HG02981 (cell line): ENCODE results near the gene CD300LF.

Experiments used
- ATAC-seq: cut with Tn5 transposase; IDR thresholded peaks from one replicate; pipeline ENCODE4 v1.9.1; 2021; ENCODE audit warnings: mild to moderate bottlenecking, moderate library complexity; ENCODE audit not compliant: unreplicated experiment

Gene CD300LF

GRCh38 chr17:74730491-74731346 lies 18.0 kb upstream of the CD300LF start:
- no peak for ATAC-seq

DNA sequence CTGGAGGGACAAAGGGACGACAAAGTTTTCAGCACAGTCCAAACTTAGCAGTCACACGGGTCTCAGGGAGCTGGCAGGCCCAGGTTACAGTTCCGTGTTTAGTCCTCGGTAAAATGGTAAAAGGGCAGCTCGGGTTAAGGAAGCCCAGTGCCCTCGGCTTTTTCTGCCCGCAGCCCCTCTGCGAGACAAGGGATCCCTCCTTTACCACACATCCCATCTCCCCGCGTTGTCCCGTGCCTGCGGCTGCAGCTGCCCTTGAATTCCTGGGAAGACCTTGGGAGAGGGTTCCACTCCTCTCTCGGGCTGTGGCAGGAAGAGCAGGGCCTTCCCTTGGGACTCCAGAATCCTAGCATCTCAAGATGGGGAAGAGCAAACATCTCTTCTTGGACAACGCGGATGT lies 17.1 kb upstream of the CD300LF start:
- no peak for ATAC-seq

- ATAC-seq: no peak
These were observed 16.6 kb upstream of the CD300LF start for GRCh38 chr17:74729368-74729767.

DNA sequence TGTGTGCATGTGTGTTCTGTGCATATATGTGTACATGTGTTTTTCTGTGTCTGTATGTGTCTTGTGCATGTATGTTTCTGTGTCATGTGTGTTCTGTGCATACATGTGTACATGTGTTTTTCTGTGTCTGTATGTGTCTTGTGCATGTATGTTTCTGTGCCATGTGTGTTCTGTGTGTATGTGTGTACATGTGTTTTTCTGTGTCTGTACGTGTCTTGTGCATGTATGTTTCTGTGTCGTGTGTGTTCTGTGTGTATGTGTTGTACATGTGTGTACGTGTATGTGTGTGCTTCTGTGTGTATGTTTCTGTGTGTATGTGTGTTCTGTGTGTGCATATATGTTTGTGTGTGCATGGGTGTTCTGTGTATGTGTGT lies 16.0 kb upstream of the CD300LF start:
- ATAC-seq: no peak

DNA sequence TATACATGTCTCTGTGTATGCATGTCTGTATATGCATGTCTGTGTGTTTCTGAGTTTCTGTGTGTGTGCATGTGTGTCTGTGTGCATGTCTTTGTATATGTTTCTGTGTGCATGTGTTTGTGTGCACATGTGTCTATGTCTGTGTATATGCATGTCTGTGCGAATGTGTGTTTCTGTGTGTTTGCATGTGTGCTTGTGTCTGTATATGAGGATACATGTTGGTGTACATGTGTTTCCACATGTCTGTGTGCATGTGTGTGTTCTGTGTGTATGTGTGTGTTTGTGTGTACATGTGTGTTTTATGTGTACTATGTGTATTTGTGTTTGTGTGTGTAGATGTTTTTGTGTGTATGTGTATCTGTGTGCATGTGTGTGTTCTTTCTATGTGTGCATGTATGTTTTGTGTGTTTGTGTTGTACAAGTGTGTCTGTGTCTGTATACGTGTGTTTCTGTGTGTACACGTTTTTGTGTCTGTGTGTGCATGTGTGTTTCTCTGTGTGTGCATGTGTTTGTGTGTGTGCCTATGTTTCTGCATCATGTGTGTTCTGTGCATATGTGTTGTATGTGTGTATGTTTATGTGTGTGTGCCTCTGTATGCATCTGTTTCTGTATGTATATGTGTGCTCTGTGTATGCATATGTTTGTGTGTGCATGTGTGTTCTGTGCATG lies 15.4 kb upstream of the CD300LF start:
- no peak for ATAC-seq

DNA sequence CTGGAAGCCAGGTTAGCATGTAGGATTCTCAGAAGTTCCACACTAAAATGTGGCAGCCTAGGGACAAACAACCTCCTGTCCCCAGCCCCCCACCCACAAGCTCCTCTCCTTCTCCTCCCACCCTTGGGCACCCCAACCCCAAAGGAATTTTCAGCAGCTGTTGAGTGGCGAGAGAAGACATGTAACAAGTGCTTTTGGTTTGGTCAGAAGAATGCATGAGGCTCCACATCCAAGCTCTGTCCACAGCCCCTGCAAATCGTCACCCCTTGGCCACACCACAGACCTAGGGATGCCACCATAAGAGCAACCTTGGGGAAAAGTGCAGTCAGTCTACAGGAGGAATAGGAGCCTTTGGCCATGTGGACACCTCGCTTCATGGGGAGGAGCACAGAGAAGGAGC lies 12.4 kb upstream of the CD300LF start:
- no peak for ATAC-seq

DNA sequence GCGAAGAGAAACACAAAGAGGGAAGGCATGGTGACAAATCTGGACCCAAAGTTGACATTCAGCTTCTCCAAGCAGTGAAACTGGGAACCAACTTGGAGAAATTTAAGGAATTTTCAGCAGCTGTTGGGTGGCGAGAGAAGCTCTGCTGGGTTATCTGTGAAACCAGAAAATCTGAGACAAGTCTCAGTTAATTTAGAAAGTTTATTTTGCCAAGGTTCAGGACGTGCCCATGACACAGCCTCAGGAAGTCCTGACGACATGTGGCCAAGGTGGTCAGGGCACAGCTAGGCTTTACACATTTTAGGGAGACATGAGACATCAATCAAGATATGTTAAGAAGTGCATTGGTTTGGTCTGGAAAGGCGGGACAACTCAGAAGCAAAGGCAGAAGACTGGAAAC lies 11.2 kb upstream of the CD300LF start:
- no peak for ATAC-seq

DNA sequence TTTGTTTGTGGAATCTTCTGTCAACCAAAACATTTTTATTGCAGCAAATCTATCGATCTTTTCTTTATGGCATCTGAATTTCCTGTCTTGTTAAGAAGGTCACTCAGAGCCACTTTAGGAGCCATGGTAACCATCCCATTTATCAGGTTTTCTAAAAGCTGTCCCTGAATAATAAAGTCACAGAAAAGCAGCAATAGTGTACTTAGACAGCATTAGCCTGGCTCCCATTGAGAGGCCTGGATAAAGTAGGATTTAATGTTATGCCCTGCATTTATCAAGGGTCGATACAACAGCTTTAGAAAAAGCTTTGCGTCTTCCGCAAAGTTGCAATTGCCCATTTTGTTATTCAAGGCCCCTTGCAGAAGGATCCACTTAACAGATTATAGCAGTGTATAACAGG lies 10.1 kb upstream of the CD300LF start:
- ATAC-seq: no peak

GRCh38 chr17:74720506-74720905 lies 7.8 kb upstream of the CD300LF start:
- ATAC-seq: no peak

DNA sequence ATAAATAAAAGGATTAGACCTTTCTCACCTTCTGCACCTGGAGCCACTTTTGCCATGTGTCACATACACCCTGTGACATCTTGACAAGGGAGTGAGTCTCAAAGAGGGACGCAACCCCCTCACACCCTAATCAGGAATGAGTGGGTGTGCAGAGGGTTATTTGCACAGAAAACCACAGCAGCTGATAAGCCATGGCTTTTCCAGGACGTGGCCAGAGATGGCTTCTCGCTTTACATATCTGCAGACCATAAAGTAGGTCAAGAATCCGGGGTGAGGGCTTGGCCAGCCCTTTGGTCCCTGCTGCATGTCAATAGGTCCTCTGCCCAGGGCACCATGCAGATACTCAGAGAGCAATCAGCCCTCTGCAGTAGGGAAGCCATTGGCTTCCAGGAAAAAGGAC lies 2.4 kb upstream of the CD300LF start:
- ATAC-seq: no peak

- ATAC-seq: no peak
These were observed 540 bp upstream of the CD300LF start for GRCh38 chr17:74713171-74713755.

- no peak for ATAC-seq
These were observed 422 bp downstream of the CD300LF start for GRCh38 chr17:74712301-74712700.

DNA sequence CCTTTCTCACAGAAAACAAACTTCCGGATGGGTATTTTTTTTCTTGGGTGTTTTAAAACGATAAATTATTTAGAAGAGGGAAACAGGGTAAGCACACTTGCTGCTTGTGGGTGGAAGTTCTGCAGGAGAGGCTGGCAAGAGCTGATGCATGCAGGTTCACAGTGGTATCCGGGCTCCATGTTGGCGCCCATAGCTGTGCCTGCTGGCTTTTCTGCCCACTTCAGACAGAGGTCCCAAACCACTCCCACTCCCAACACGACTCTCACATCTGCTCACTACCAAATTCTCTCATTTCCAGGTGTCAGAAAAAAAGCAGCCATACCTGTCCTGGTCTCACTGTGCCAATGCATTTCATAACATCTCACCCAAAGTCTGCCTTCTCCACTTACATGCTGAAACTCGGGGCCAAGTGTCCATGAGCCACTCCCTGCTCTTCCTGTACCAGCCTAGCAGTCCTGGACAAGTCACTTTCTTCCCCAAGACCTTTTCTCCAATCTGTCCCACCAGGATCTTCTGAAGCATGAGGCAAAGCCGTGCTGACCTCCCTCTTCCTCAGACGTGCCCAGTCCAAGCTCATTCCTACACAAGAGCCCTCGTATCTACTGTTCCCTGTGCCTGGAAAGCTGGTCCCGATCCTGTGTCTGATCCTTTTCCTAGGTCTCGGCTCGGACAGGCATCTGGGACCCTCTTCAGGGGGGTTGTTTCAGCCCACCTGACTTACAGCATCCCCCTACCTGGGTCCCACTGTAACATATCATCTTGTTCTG lies 1.5 kb downstream of the CD300LF start:
- no peak for ATAC-seq

GRCh38 chr17:74704544-74704943 lies 8.2 kb downstream of the CD300LF start:
- no peak for ATAC-seq

- no peak for ATAC-seq
These were observed 9.4 kb downstream of the CD300LF start for GRCh38 chr17:74703311-74703710.

- no peak for ATAC-seq
These were observed 10.4 kb downstream of the CD300LF start for GRCh38 chr17:74702116-74702871.

DNA sequence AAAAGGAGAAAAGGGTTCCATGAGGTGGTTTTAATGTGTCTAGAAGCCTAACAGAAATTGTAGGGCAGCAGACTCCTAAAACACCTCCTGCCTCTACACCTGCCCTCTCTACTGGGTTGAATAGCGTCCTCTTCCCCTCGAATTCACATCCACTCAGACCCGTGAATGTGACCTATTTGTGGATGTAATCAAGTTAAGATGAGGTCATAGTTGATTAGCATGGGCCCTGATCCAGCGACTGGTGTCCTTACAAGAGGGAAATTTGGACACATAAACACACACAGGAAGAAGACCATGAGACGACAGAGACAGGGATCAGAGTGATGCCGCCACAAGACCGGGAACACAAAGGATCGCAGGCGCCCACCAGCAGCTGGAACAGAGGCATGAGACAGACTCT lies 13.5 kb downstream of the CD300LF start:
- ATAC-seq: no peak

GRCh38 chr17:74698069-74698468 lies 14.7 kb downstream of the CD300LF start:
- ATAC-seq: no peak

DNA sequence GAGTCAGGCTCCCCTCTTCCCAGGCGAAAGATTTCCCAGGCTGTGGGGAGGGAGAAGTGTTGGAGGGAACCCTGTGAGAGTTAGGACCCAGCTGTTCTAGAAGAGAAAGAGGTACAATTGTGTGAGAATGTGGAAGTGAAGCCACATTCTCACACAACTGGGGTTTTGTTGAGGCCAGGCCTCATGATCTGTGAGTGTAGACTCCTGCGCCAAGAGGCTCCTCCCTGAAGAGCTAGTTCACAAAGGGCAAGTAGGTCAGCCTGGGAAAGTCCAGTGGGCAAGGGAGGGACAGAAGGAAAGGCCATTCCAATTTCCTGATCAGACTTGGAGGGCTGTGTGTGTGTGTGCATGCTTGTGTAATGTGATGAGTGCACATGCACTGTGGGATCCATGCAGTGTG lies 15.2 kb downstream of the CD300LF start:
- no peak for ATAC-seq

- ATAC-seq: no peak
These were observed 17.1 kb downstream of the CD300LF start for GRCh38 chr17:74695629-74696028.

GRCh38 chr17:74694081-74694480 lies 18.6 kb downstream of the CD300LF start:
- no peak for ATAC-seq
